H1 (cell line): ENCODE data around the gene GRM8. TPM values are rescaled to one million over a fixed set of nuclear protein-coding genes. Genes with fewer than 3 reads are reported as not detected.

ENCODE experiments used
- CHD1 ChIP-seq: IDR thresholded peaks from 2 replicates; pipeline ENCODE4 v1.6.1; 2012; ENCODE audit warnings: low read depth, low read length, improper control_type of control experiment
- E2F6 ChIP-seq: IDR thresholded peaks from 2 replicates; pipeline ENCODE4 v1.6.1; 2012; ENCODE audit warnings: inconsistent platforms
- FOSL1 ChIP-seq: IDR thresholded peaks from 2 replicates; pipeline ENCODE4 v1.6.1; 2011; ENCODE audit warnings: mild to moderate bottlenecking, low read depth, low read length, moderate library complexity; ENCODE audit not compliant: insufficient read depth
- SIRT6 ChIP-seq: IDR thresholded peaks from one replicate; pipeline ENCODE4 v1.7.1; 2012; ENCODE audit warnings: low read length, inconsistent platforms
- polyA plus RNA-seq, 7 experiments: library from polyadenylated mRNA; depleted of rRNA in 3 of 7; stranded (reverse) in 5 of 7; unstranded in 2 of 7; fragments of >200 nt in 5 of 7; fragments of 200-250 nt in 2 of 7; gene quantifications; 1 replicate in 5 of 7; 2 replicates in 1 of 7; 4 replicates in 1 of 7; pipeline versions ENCODE4 v1.2.1 to v1.2.3, GENCODE V29; 2011 to 2013; ENCODE audit warnings: missing spikeins in 2 of 7, mixed read lengths in 2 of 7
- total RNA-seq: library from RNA; stranded (reverse); fragmentation: NEBNext Ultra II Directional; extraction: Animal tissue kit (Norgen Biotek cat#: 25700); gene quantifications from 2 replicates; pipeline ENCODE4 v1.2.1, GENCODE V29; 2021
- TF ChIP-seq, protein P1 (sequence below): IDR thresholded peaks from 2 replicates; pipeline ENCODE4 v1.6.1; 2012; ENCODE audit warnings: low read length, inconsistent platforms

The GRM8 gene
- total and polyA plus RNA-seq, 2 of the 8 experiments (the other 6 are each of a cell fraction or from before 2014, with no cell fraction given): 2.6 to 2.8 TPM

DNA sequence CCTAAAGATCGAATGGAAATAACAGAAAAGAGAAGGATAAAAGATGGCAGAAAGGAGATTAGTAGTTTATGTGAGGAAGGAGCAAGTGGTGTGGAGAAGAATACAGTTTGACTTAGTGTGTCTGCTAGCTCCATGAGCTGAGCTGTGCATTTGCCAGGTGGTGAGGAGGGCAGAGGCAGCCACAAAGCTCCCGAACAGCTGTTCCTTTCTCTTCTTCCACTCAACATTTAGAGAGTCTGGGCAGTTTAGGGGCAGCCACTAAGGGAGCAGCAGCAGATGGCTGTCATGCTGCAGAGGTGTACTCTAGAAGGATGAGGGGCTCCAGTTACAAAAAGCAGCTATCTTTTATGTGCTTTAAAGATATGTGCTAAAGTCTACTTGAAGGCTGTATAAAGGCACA, 674.4 kb downstream of the GRM8 start (continued):
- TF ChIP-seq, protein P1, sequence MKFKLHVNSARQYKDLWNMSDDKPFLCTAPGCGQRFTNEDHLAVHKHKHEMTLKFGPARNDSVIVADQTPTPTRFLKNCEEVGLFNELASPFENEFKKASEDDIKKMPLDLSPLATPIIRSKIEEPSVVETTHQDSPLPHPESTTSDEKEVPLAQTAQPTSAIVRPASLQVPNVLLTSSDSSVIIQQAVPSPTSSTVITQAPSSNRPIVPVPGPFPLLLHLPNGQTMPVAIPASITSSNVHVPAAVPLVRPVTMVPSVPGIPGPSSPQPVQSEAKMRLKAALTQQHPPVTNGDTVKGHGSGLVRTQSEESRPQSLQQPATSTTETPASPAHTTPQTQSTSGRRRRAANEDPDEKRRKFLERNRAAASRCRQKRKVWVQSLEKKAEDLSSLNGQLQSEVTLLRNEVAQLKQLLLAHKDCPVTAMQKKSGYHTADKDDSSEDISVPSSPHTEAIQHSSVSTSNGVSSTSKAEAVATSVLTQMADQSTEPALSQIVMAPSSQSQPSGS: no peak
- TF ChIP-seq SIRT6 (no peak), FOSL1 (no peak), E2F6 (no peak), CHD1 (no peak)
